ENCODE results near the gene NAP1L5.

NAP1L5 gene

GRCh38 chr4:88731381-88731780 is 33.8 kb upstream of the NAP1L5 start:
- TF ChIP-seq CTCF (IDR thresholded peaks at IDR 0.05; ENCODE audit: low read depth, low read length), result no peak
- no peak overlapping the region for H3K4me3 ChIP-seq (ENCODE audit: low read depth, low read length)

GRCh38 chr4:88730811-88731210 is 33.2 kb upstream of the NAP1L5 start:
- no peak for TF ChIP-seq CTCF (IDR thresholded peaks at IDR 0.05; ENCODE audit: low read depth, low read length)
- H3K4me3 ChIP-seq (ENCODE audit: low read depth, low read length), result no peak overlapping the region

- TF ChIP-seq CTCF (IDR thresholded peaks at IDR 0.05; ENCODE audit: low read depth, low read length), result no peak
- H3K4me3 ChIP-seq (ENCODE audit: low read depth, low read length), result no peak overlapping the region
These were observed 31.6 kb upstream of the NAP1L5 start for GRCh38 chr4:88729146-88729760.

GRCh38 chr4:88728146-88728545 is 30.5 kb upstream of the NAP1L5 start:
- H3K4me3 ChIP-seq (ENCODE audit: low read depth, low read length), result no peak overlapping the region
- TF ChIP-seq CTCF (IDR thresholded peaks at IDR 0.05; ENCODE audit: low read depth, low read length), result no peak

GRCh38 chr4:88725986-88726385 is 28.4 kb upstream of the NAP1L5 start:
- TF ChIP-seq CTCF (IDR thresholded peaks at IDR 0.05; ENCODE audit: low read depth, low read length), result no peak
- no peak overlapping the region for H3K4me3 ChIP-seq (ENCODE audit: low read depth, low read length)

- TF ChIP-seq CTCF (IDR thresholded peaks at IDR 0.05; ENCODE audit: low read depth, low read length), result no peak
- no peak overlapping the region for H3K4me3 ChIP-seq (ENCODE audit: low read depth, low read length)
These were observed 27.5 kb upstream of the NAP1L5 start for GRCh38 chr4:88725143-88725542.

GRCh38 chr4:88724406-88724805 is 26.8 kb upstream of the NAP1L5 start:
- H3K4me3 ChIP-seq (ENCODE audit: low read depth, low read length), result no peak overlapping the region
- no peak for TF ChIP-seq CTCF (IDR thresholded peaks at IDR 0.05; ENCODE audit: low read depth, low read length)
